HCT116 (cell line): ENCODE results near the gene NOX3. TPM values are rescaled to one million over a fixed set of nuclear protein-coding genes. Genes with fewer than 3 reads are reported as not detected.

Experiments used
- ATAC-seq: fragments of 200-7000 bp; cut with Tn5 transposase; 2 replicates; pipeline ENCODE4 v1.9.1; 2020; ENCODE audit warnings: mild to moderate bottlenecking, moderate library complexity
- BruUV-seq: library from RNA; stranded (reverse); fragments of 400-500 nt; replicated peaks from 2 replicates; lab custom pipeline; 2021; lab: Mats Ljungman, UMichigan
- CTCF ChIA-PET: fragments of 300-600 bp; sonication (Branson Sonifier 250); formaldehyde crosslinking; loops from one replicate; lab custom pipeline; 2021; ENCODE audit warnings: antibody characterized with exemption; lab: Charles Lee
- POLR2A ChIA-PET: fragments of 300-600, 350-600 bp; sonication (Branson Sonifier 250); formaldehyde crosslinking; loops from one replicate; lab custom pipeline; 2021; ENCODE audit warnings: antibody characterized with exemption; lab: Charles Lee
- RAD21 ChIA-PET, 2 experiments: fragments of 300-600 bp; sonication (Branson Sonifier 250); formaldehyde crosslinking; loops; one replicate each; lab custom pipeline; 2023; ENCODE audit warnings: low total read pairs in 2 of 2; ENCODE audit not compliant: uncharacterized antibody in 2 of 2, unreplicated experiment in 2 of 2, low non-redundant PET in 1 of 2; lab: Charles Lee
- DNase-seq: peaks from one replicate; pipeline ENCODE4 v3.0.0-alpha.2; 2010; ENCODE audit warnings: low read depth, low spot score
- H2AFZ ChIP-seq: fragments of 200-600 bp; shearing (Covaris generic), sonication (generic); 2 replicates; pipeline ENCODE4 v1.6.1; 2017; ENCODE audit warnings: low read depth, mixed run types, mixed read lengths, antibody characterized with exemption, low read length; ENCODE audit not compliant: poor library complexity, severe bottlenecking
- H3K27ac ChIP-seq: 2 replicates; pipeline ENCODE4 v1.5.1; 2012; ENCODE audit warnings: low read depth, low read length
- H3K27me3 ChIP-seq: fragments of 200-600 bp; sonication (generic); 2 replicates; pipeline ENCODE4 v1.6.1; 2016; ENCODE audit warnings: mixed run types, low read length, mixed read lengths; ENCODE audit not compliant: insufficient read depth
- H3K36me3 ChIP-seq, 2 experiments: fragments of 200-500 bp in 1 of 2; fragments of 200-600 bp in 1 of 2; sonication (Bioruptor generic) in 1 of 2; sonication (generic) in 1 of 2; 2 replicates each; pipeline versions ENCODE4 v1.5.1 to v1.6.1; 2014 to 2016; ENCODE audit warnings: low read length in 2 of 2, inconsistent platforms in 1 of 2, mixed read lengths in 1 of 2, mixed run types in 1 of 2; ENCODE audit not compliant: insufficient read depth in 2 of 2, control insufficient read depth in 1 of 2
- H3K4me1 ChIP-seq, 2 experiments: fragments of 200-600 bp in 1 of 2; sonication (generic) in 1 of 2; 2 replicates each; pipeline versions ENCODE4 v1.5.1 to v1.6.1; 2012 to 2017; ENCODE audit warnings: low read length in 2 of 2, inconsistent platforms in 1 of 2, mild to moderate bottlenecking in 1 of 2, mixed read lengths in 1 of 2, mixed run types in 1 of 2, moderate library complexity in 1 of 2; ENCODE audit not compliant: insufficient read depth in 2 of 2, control insufficient read depth in 1 of 2
- H3K4me2 ChIP-seq: fragments of 200-600 bp; sonication (generic); 2 replicates; pipeline ENCODE4 v1.6.1; 2017; ENCODE audit warnings: mixed run types, low read length, mixed read lengths
- H3K4me3 ChIP-seq, 2 experiments: fragments of 200-600 bp in 1 of 2; sonication (generic) in 1 of 2; replicated peaks in 1 of 2; 2 replicates each; pipeline ENCODE4 v1.5.1; 2011 to 2016; ENCODE audit warnings: low read length in 2 of 2, control low read depth in 1 of 2, low read depth in 1 of 2, mild to moderate bottlenecking in 1 of 2, mixed read lengths in 1 of 2, mixed run types in 1 of 2
- H3K79me2 ChIP-seq: fragments of 200-600 bp; sonication (generic); 2 replicates; pipeline ENCODE4 v1.6.1; 2017; ENCODE audit warnings: mild to moderate bottlenecking, mixed run types, low read length, moderate library complexity, mixed read lengths; ENCODE audit not compliant: insufficient read depth
- H3K9ac ChIP-seq: fragments of 200-600 bp; sonication (generic); 2 replicates; pipeline ENCODE4 v1.6.1; 2016; ENCODE audit warnings: low read length, mixed read lengths
- H3K9me2 ChIP-seq: fragments of 200-600 bp; sonication (generic), shearing (Covaris generic); 2 replicates; pipeline ENCODE4 v1.6.1; 2017; ENCODE audit warnings: mixed run types, mild to moderate bottlenecking, moderate library complexity; ENCODE audit not compliant: insufficient read depth
- H3K9me3 ChIP-seq, 2 experiments: fragments of 200-500 bp in 1 of 2; fragments of 200-600 bp in 1 of 2; sonication (Bioruptor generic) in 1 of 2; sonication (generic) in 1 of 2; 2 replicates each; pipeline ENCODE4 v1.6.1; 2014 to 2017; ENCODE audit warnings: low read length in 2 of 2, mixed read lengths in 2 of 2, inconsistent platforms in 1 of 2, low read depth in 1 of 2, mild to moderate bottlenecking in 1 of 2, mixed run types in 1 of 2, moderate library complexity in 1 of 2; ENCODE audit not compliant: control insufficient read depth in 1 of 2, insufficient read depth in 1 of 2
- H4K20me1 ChIP-seq: fragments of 200-600 bp; sonication (generic), shearing (Covaris generic); 2 replicates; pipeline ENCODE4 v1.6.1; 2017; ENCODE audit warnings: mixed run types, mild to moderate bottlenecking, moderate library complexity; ENCODE audit not compliant: insufficient read depth
- EZH2 ChIP-seq: fragments of 200-600 bp; sonication (generic); IDR thresholded peaks from 2 replicates; pipeline ENCODE4 v1.6.1; 2017; ENCODE audit warnings: antibody characterized with exemption, mixed run types
- FOSL1 ChIP-seq: IDR thresholded peaks from 2 replicates; pipeline ENCODE4 v1.6.1; 2012; ENCODE audit warnings: low read depth
- JUND ChIP-seq: IDR thresholded peaks from 2 replicates; pipeline ENCODE4 v1.6.1; 2012
- POLR2A ChIP-seq: IDR thresholded peaks from 2 replicates; pipeline ENCODE4 v1.7.0; 2011; ENCODE audit warnings: borderline replicate concordance; ENCODE audit not compliant: insufficient read depth, insufficient read length; ENCODE audit errors: extremely low read depth
- POLR2AphosphoS5 ChIP-seq: IDR thresholded peaks from 2 replicates; pipeline ENCODE4 v1.6.1; 2011; ENCODE audit warnings: mild to moderate bottlenecking, low read depth, low read length, moderate library complexity
- SIN3A ChIP-seq: IDR thresholded peaks from 2 replicates; pipeline ENCODE4 v1.6.1; 2012; ENCODE audit warnings: low read depth
- YY1 ChIP-seq: IDR thresholded peaks from 2 replicates; pipeline ENCODE4 v1.6.1; 2011; ENCODE audit warnings: low read length, low read depth, moderate library complexity, mild to moderate bottlenecking; ENCODE audit not compliant: insufficient replicate concordance; ENCODE audit errors: extremely low read depth
- ZFX ChIP-seq: fragments of 450-650 bp; IDR thresholded peaks from 2 replicates; pipeline ENCODE4 v1.6.1; 2017
- intact Hi-C: fragments of 100-400 bp; cut with micrococcal nuclease; formaldehyde crosslinking; loops from 2 replicates; pipeline ENCODE4 v1.10.0; 2022
- total RNA-seq: library from RNA; stranded (reverse); gene quantifications from one replicate; pipeline ENCODE4 v1.2.1, GENCODE V29; 2021; ENCODE audit not compliant: unreplicated experiment
- TF ChIP-seq, protein P1 (sequence below), 3 experiments: fragments of 200-600 bp in 1 of 3; sonication (generic) in 1 of 3; IDR thresholded peaks in 2 of 3; conservative IDR thresholded peaks in 1 of 3; 2 replicates each; pipeline ENCODE4 v1.5.1; 2012 to 2017; ENCODE audit warnings: low read depth in 2 of 3, low read length in 2 of 3, antibody characterized with exemption in 1 of 3, borderline replicate concordance in 1 of 3, control low read depth in 1 of 3, mild to moderate bottlenecking in 1 of 3, mixed read lengths in 1 of 3, mixed run types in 1 of 3, moderate library complexity in 1 of 3; ENCODE audit not compliant: insufficient read depth in 1 of 3
- TF ChIP-seq, protein P2 (sequence below): IDR thresholded peaks from 2 replicates; pipeline ENCODE4 v1.6.1; 2012; ENCODE audit warnings: low read depth
- TF ChIP-seq, protein P3 (sequence below): IDR thresholded peaks from 2 replicates; pipeline ENCODE4 v1.6.1; 2012

NOX3 gene
- total RNA-seq, 1 experiment from 2014 or later, result not detected

DNA sequence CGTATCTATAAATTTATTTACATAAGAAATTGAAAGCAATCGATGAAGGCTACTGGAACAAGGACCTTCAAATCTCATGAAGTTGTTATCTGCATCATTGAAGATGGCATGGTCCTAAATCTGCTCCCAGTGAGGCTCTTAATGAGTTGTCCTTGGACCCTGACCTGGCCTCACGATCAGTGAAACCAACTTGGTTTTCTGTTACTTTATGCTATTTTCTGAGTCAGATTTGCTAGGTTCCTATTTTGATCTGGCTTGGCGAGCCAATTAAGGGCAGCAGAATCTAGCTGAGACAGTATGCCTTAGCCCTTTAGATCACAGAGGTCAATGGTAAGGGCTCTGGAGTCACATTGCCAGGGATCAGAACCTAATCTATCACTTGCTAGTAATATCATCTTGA lies 30.1 kb upstream of the NOX3 start:
- Histone ChIP-seq H3K9me3 (no peaks in the 10 kb centered on the region), H3K4me3 (no peak overlapping the region), H3K9me2 (no peaks in the 10 kb centered on the region), H3K4me2 (no peak overlapping the region), H3K27ac (no peak overlapping the region), H4K20me1 (no peaks in the 10 kb centered on the region), H3K36me3 (no peaks in the 10 kb centered on the region), H3K4me1 (no peaks in the 10 kb centered on the region), H3K9ac (no peak overlapping the region), H3K79me2 (no peaks in the 10 kb centered on the region), H2AFZ (no peak overlapping the region), H3K27me3 (no peaks in the 10 kb centered on the region)
- BruUV-seq, result no TSS peak
- RAD21 ChIA-PET, result no interaction called here
- DNase-seq, result no peak
- intact Hi-C loops, result no loop called here
- TF ChIP-seq SIN3A, result no peak
- TF ChIP-seq ZFX, result no peak
- TF ChIP-seq EZH2, result no peak
- no peak for TF ChIP-seq YY1
- TF ChIP-seq, protein P1, sequence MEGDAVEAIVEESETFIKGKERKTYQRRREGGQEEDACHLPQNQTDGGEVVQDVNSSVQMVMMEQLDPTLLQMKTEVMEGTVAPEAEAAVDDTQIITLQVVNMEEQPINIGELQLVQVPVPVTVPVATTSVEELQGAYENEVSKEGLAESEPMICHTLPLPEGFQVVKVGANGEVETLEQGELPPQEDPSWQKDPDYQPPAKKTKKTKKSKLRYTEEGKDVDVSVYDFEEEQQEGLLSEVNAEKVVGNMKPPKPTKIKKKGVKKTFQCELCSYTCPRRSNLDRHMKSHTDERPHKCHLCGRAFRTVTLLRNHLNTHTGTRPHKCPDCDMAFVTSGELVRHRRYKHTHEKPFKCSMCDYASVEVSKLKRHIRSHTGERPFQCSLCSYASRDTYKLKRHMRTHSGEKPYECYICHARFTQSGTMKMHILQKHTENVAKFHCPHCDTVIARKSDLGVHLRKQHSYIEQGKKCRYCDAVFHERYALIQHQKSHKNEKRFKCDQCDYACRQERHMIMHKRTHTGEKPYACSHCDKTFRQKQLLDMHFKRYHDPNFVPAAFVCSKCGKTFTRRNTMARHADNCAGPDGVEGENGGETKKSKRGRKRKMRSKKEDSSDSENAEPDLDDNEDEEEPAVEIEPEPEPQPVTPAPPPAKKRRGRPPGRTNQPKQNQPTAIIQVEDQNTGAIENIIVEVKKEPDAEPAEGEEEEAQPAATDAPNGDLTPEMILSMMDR (IDR thresholded peaks at IDR 0.05 in 2 of 3, conservative IDR thresholded peaks at IDR 0.05 in 1 of 3; ENCODE audit: borderline replicate concordance in 1 of 3, insufficient read depth in 1 of 3, low read depth in 2 of 3, low read length in 2 of 3), result no peak
- TF ChIP-seq POLR2A, result no peak
- TF ChIP-seq FOSL1, result no peak
- CTCF ChIA-PET, result no interaction called here
- POLR2A ChIA-PET, result no interaction called here
- ATAC-seq, result no peak

DNA sequence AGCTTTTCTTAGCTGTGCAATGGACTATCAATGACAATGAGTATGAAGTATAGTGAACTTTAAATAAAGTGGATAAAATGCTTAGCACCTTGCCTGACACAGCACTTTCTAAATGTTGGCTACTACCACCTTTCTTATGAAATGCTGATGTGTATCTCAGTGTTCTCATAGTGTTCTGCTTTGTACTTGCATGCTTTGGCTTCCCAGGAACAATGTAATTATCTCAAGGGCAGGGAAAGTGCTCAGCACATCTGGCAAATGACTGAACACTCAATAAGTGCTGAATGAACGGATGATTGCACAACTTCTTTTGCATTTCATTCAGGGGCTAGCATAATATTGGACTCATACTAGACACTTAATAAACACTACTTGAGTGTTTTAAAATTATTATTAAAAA lies 28.2 kb upstream of the NOX3 start:
- Histone ChIP-seq H3K27me3 (no peaks in the 10 kb centered on the region), H3K4me1 (no peaks in the 10 kb centered on the region), H4K20me1 (no peaks in the 10 kb centered on the region), H3K4me3 (no peak overlapping the region), H3K36me3 (no peaks in the 10 kb centered on the region), H3K9me3 (no peaks in the 10 kb centered on the region), H3K9me2 (no peaks in the 10 kb centered on the region), H3K4me2 (no peak overlapping the region), H3K9ac (no peak overlapping the region), H3K27ac (no peak overlapping the region), H2AFZ (no peak overlapping the region), H3K79me2 (no peaks in the 10 kb centered on the region)
- ATAC-seq (no peak), DNase-seq (no peak)
- ChIA-PET CTCF (no interaction called here), RAD21 (no interaction called here), POLR2A (no interaction called here)
- intact Hi-C loops, result no loop called here
- BruUV-seq, result no TSS peak
- TF ChIP-seq ZFX (no peak), YY1 (no peak), POLR2A (no peak), JUND (no peak), POLR2AphosphoS5 (no peak), EZH2 (no peak)
- TF ChIP-seq, protein P2, sequence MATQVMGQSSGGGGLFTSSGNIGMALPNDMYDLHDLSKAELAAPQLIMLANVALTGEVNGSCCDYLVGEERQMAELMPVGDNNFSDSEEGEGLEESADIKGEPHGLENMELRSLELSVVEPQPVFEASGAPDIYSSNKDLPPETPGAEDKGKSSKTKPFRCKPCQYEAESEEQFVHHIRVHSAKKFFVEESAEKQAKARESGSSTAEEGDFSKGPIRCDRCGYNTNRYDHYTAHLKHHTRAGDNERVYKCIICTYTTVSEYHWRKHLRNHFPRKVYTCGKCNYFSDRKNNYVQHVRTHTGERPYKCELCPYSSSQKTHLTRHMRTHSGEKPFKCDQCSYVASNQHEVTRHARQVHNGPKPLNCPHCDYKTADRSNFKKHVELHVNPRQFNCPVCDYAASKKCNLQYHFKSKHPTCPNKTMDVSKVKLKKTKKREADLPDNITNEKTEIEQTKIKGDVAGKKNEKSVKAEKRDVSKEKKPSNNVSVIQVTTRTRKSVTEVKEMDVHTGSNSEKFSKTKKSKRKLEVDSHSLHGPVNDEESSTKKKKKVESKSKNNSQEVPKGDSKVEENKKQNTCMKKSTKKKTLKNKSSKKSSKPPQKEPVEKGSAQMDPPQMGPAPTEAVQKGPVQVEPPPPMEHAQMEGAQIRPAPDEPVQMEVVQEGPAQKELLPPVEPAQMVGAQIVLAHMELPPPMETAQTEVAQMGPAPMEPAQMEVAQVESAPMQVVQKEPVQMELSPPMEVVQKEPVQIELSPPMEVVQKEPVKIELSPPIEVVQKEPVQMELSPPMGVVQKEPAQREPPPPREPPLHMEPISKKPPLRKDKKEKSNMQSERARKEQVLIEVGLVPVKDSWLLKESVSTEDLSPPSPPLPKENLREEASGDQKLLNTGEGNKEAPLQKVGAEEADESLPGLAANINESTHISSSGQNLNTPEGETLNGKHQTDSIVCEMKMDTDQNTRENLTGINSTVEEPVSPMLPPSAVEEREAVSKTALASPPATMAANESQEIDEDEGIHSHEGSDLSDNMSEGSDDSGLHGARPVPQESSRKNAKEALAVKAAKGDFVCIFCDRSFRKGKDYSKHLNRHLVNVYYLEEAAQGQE, result no peak
- TF ChIP-seq, protein P1 (IDR thresholded peaks at IDR 0.05 in 2 of 3, conservative IDR thresholded peaks at IDR 0.05 in 1 of 3; ENCODE audit: borderline replicate concordance in 1 of 3, insufficient read depth in 1 of 3, low read depth in 2 of 3, low read length in 2 of 3), result no peak
- TF ChIP-seq, protein P3, sequence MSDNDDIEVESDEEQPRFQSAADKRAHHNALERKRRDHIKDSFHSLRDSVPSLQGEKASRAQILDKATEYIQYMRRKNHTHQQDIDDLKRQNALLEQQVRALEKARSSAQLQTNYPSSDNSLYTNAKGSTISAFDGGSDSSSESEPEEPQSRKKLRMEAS, result no peak
